C1 segment of cervical spinal cord (tissue), 14 donors: ENCODE measurements around the gene TP53RK.

Source experiments
- DNase-seq, 14 donors: peaks; one replicate each; lab custom pipeline; 2025; lab: John Stamatoyannopoulos, UW

The TP53RK gene

DNA sequence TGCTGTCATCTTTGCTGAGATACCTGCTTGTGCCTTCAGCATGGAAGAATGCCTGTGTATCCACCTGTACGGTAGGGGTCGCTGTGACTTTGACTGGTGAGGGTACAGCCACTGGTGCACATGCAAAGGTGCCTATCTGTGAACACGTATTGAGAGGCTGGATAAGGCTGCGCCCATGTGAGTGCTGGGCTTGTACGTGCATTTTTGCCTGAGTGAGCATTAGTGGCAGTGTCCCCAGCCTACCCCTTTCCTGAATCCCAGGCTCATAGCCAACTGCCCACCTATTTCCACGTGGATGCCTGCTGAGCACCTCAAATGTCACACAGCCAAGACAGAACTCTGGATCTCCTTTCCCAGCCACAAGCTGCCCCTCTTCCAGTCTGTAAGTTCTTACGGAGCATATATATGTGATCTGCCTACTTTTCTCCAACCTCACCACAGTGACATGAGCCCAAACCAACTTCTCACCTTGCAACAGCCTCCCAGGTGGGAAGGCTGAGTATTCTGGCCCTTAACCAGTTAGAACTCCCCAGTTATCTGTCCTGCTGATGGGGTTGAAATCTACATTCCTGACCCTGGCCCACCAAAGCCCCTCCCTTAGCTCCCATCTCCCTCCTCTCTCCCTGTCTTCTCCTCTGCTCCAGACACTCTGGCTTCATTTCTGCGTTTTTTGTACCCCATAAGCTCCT lies 19.1 kb upstream of the TP53RK start:
- no peak for DNase-seq

- no peak for DNase-seq
Measured at GRCh38 chr20:46706242-46706641, 17.0 kb upstream of the TP53RK start.

DNA sequence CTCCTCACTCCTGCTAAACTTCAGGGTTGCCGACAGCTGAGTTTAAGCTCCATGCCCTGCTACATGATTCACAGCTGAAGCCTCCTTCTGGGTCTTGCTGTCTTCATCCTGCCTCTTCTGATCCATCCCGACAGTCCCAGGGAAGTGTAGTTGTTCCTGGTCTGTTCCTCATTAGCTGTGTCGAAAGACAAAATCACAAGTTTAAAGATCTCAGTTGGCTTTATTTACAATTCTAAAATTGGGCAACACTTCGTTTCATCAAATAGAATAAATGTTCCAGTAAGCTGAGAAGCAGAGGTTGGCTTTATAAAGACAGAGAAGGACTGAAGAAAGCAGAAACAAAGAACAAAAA lies 16.1 kb upstream of the TP53RK start:
- DNase-seq: no peak

DNA sequence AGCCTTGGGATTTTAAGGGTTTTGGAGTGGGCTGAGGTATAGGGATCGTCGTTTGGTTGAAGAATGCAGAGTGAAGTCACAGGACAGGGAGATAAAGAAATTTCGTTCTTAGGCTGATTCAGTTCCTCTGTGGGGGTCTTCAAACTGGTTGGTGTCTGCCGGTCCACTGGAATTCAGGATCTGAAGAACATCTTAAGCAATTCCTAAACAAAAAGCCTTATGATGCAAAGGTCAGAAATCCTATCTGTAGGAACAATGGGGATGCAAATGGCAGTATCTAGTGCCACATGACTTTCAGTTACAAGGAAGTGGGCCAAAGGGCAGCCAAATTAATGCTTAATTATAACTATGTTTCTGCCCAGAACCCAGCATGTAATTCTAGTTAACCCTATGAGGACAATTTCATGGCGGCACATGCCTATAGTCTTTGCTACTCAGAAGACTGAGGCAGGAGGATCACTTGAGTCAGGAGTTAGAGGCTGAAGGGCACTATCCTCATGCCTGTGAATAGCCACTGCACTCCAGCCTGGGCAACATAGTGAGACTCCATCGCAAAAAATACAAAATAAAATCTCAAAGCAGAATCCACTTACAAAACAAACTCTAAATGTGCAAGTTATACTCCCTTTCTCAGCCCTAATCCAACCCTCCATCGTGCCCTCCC lies 15.6 kb upstream of the TP53RK start:
- no peak for DNase-seq

DNA sequence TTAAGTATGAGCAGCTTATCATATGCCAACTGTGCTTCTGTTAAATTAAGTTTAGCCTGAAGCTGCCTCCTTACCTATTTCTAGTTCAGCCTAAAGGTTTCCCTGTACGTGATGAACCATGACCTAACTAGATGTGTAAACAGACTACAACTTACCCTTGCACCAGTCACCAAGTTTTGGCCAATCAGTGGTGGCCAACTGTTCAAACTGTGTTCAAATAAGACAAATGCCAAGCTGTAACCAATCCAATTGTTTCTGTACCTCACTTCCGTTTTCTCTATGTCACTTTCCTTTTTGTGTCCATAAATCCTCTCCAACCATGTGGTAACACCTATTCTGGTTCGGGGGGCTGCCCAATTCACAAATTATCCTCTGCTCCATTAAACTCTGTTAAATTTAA lies 14.2 kb upstream of the TP53RK start:
- DNase-seq: no peak

DNA sequence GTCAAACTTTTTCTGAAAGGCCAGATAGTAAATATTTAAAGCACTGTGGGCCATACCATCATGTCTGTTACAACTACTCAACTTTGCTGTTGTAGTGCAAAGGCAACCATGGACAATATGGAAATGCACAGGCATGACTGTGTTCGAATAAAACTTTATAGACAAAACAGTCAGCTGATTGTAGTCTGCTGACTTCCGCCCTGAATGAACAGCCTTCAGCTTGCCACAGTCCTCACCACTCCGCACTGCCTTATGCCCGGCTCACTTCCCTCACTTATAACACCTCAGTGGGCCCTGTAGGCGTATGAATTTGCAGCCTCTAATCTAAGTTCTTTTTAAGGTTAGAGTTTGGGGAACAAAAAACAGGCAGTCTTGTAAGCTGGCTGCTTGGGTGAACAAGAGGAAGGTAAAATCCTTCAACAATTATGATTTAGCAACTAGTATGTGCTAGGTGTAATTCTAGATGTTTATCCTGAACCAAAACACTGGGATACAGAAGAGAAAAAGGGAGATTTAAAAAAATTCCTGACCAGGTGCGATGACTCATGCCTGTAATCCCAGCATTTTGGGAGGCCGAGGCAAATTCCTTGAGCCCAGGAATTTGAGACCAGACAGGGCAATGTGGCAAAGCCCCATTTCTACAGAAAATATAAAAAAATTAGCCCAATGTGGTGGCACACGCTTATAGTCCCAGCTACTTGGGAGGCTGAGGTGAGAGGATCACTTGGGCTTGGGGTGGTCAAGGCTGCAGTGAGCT lies 13.4 kb upstream of the TP53RK start:
- no peak for DNase-seq

DNA sequence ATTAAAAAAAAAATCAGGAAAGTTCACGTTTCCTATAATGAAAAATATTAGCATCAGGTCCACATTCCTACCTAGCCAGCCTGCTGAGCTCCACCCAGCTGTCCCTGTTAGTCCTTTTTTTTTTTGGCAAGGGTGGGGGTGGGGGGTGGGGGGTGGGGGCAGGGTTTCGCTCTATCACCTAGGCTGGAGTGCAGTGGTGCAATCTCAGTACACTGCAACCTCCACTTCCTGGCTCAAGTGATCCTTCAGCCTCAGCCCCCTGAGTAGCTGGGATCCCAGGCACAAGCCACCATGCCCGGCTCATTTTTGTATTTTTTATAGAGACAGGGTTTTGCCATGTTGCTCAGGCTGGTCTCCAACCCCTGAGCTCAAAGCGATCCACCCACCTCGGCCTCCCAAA lies 12.7 kb upstream of the TP53RK start:
- DNase-seq: no peak

DNA sequence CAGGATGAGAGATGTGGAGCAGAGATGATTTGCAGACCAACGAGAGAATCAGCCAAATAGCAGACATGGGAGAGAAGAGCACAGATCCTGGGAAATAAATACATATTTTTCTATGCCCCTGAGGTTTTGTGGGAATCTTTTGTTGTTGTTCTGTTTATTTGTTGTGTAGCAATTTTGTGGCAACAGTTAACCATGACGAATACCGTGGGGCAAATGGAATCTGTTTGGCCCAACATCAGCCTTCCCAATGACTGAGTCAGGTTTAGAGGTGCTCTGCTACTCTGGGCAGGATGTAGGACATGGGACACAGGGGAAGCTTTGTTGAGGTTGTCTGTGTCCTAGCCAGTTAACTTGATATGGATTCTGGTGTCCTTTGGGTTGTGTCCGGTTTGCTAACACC lies 12.3 kb upstream of the TP53RK start:
- no peak for DNase-seq

GRCh38 chr20:46701057-46701456 lies 11.8 kb upstream of the TP53RK start:
- DNase-seq: no peak

DNA sequence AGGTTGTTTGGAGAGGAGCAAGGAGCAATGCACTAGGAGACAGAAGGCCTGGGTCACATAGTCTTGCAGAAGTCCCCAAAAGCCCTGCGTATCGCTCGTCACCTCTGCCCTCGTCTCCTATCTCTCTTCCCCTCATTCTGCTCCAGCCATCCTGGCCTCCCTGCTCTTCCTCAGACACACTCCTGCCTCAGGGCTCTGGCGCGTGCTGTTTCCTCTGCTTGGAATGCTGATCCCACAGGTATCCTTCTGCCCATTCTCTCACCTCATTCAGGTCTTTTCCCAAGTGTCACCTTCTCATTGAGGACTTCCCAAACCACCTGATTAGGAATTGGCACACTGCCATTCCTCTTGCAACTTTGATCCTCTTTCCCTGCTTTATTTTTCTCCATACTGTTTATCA lies 11.2 kb upstream of the TP53RK start:
- no peak for DNase-seq

GRCh38 chr20:46699651-46700359 lies 10.6 kb upstream of the TP53RK start:
- no peak for DNase-seq

DNA sequence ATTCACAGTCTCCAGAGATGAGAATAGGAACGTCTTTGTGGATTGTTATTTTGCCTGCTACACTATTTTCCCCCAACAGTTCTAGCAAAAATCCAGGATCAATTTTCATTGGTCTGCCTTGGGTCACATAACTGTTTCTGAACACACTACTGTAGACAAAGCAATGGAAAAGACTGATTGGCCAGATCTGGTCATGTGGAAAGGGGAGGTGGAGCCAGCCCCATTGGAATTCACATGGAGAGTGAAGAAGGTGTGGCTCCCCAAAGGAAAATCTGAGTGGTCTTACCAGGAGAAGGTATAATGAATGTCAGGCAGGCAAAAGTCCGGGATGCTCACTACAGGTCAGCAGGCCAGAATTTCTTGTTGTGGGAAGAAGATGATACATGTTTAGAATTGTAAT lies 9.5 kb upstream of the TP53RK start:
- DNase-seq: no peak

GRCh38 chr20:46696791-46697279 lies 7.6 kb upstream of the TP53RK start:
- no peak for DNase-seq

- no peak for DNase-seq
Measured at GRCh38 chr20:46695892-46696291, 6.6 kb upstream of the TP53RK start.

DNA sequence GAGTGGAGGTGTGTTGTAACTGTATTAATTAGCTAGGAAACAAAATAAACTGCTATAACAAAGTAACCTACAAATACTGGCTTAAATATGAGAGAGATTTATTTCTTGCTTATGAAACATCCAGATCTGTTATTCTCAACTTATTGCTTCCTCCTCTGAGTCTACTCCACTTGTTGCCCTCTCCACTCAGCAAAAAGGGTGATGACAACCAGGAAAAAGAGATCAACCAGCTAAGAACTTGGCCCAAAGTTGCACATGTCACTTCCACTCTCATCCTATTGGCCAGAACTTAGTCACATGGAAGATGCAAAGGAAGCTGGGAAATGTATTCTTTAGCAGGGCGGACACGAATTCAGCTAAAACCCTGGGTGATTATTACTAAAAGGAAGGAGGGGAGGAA lies 5.2 kb upstream of the TP53RK start:
- DNase-seq: no peak

DNA sequence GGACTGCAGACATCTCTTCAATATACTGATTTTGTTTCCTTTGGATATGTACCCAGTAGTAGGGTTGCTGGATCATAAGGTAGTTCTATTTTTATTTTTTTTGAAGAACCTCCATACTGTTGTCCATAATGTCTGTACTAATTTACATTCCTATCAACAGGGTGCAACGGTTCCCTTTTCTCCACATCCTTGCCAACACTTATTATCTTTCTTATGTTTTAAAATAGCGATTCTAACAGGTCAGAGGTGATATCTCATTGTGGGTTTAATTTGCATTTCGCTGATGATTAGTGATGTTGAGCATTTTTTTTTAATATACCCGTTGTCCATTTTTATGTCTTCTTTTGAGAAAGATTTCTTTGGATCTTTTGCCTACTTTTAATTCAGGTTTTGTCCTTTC lies 2.0 kb upstream of the TP53RK start:
- no peak for DNase-seq

- no peak for DNase-seq
Measured at GRCh38 chr20:46690219-46691106, 1.2 kb upstream of the TP53RK start.

- DNase-seq: no peak
Measured at GRCh38 chr20:46689754-46690085, 476 bp upstream of the TP53RK start.

DNA sequence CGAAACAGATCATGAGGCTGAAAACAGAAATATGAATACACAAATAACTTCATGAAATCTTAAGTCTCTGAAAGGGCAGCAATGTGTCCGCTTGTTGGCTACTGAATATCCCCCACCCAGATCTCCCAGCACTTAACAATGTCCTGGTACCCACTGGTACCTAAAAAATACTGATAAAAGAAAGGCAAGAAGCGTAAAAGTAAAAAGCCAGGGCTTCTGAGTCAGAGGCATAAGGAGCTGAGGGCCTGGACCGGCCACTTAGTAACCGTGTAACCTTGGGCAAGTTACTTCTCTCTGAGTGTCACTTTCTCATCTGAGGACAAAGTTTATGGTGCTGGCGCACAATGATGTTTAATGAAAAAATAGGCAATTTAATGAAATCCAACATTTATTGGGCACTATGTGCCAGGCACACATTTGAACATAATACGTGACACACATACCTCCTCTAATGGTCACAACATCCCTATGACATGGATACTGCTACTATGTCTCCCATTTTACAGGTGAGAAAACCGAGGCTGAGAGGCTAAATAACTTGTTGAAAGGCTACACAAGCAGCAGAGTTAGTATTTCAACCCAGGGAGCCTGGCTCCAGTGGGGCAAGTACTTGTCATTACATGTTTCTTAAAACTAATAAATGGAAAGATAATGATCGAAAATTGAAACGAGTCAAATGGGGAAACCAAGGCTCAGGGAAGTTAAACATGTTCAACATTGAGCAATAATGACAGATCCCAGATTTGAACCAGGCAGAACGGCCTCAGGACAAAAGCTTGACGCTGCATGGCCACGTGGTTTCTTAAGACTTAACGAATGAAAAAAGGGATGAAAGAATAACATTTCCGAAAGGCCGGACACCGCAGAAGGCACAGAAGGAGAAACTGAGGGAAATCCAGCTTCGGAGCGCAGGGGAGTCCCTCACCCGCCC lies 828 bp downstream of the TP53RK start:
- DNase-seq: peak in 1 of 14 donors; percentile 57
